HG03469 (cell line): ENCODE results near the gene FYN.
A peak's percentile ranks its signal among the peaks of the same experiment; 100 is the strongest.
"Not testable (repeated sequence)": the region's sequence is repeated elsewhere in the genome, so short reads cannot be mapped to it uniquely, and the experiment has no call there.

Experiments
- ATAC-seq: cut with Tn5 transposase; IDR thresholded peaks from one replicate; pipeline ENCODE4 v1.9.1; 2021; ENCODE audit warnings: mild to moderate bottlenecking, moderate library complexity, moderate number of reproducible peaks; ENCODE audit not compliant: unreplicated experiment

FYN gene

GRCh38 chr6:111835398-111835797 lies 37.9 kb downstream of the FYN start:
- ATAC-seq = not testable (repeated sequence)

GRCh38 chr6:111834356-111834755 lies 38.9 kb downstream of the FYN start:
- no peak for ATAC-seq

GRCh38 chr6:111832833-111833418 lies 40.3 kb downstream of the FYN start:
- ATAC-seq = peak; percentile 30

GRCh38 chr6:111831408-111831807 lies 41.8 kb downstream of the FYN start:
- no peak for ATAC-seq

GRCh38 chr6:111829998-111830397 lies 43.3 kb downstream of the FYN start:
- no peak for ATAC-seq

- ATAC-seq = no peak
These were observed 43.7 kb downstream of the FYN start for GRCh38 chr6:111829581-111829980.

- no peak for ATAC-seq
These were observed 44.4 kb downstream of the FYN start for GRCh38 chr6:111828809-111829208.

GRCh38 chr6:111825439-111826086 lies 47.7 kb downstream of the FYN start:
- ATAC-seq = no peak

- ATAC-seq = peak; percentile 61
These were observed 48.5 kb downstream of the FYN start for GRCh38 chr6:111824608-111825337.

- no peak for ATAC-seq
These were observed 49.2 kb downstream of the FYN start for GRCh38 chr6:111823831-111824607.

GRCh38 chr6:111823012-111823411 lies 50.2 kb downstream of the FYN start:
- no peak for ATAC-seq

- ATAC-seq = no peak
These were observed 53.8 kb downstream of the FYN start for GRCh38 chr6:111819458-111819857.

- no peak for ATAC-seq
These were observed 54.6 kb downstream of the FYN start for GRCh38 chr6:111818539-111819226.

GRCh38 chr6:111817451-111818120 lies 55.7 kb downstream of the FYN start:
- no peak for ATAC-seq

GRCh38 chr6:111813677-111814310 lies 59.5 kb downstream of the FYN start:
- ATAC-seq = no peak

GRCh38 chr6:111813237-111813636 lies 60.0 kb downstream of the FYN start:
- no peak for ATAC-seq

- no peak for ATAC-seq
These were observed 60.9 kb downstream of the FYN start for GRCh38 chr6:111812060-111813038.

- ATAC-seq = no peak
These were observed 62.7 kb downstream of the FYN start for GRCh38 chr6:111810294-111811131.
